HL-60 (cell line): ENCODE measurements around the gene RNU4-1.

Experiments used
- DNase-seq, 2 experiments: peaks; one replicate each; pipeline ENCODE4 v3.0.0-alpha.2; 2010 to 2020; ENCODE audit warnings: low read depth in 1 of 2, low spot score in 1 of 2
- H3K27ac ChIP-seq: fragments of 250-450 bp; sonication (Bioruptor Pico); replicated peaks from 2 replicates; pipeline ENCODE4 v1.5.1; 2020; ENCODE audit warnings: mild to moderate bottlenecking, moderate library complexity
- H3K27me3 ChIP-seq: fragments of 250-450 bp; sonication (Bioruptor Pico); 2 replicates; pipeline ENCODE4 v1.5.1; 2021; ENCODE audit warnings: mild to moderate bottlenecking, moderate library complexity; ENCODE audit not compliant: insufficient read depth, poor library complexity, severe bottlenecking
- H3K4me3 ChIP-seq: replicated peaks from 2 replicates; pipeline ENCODE4 v1.5.1; 2011; ENCODE audit warnings: mild to moderate bottlenecking, control low read depth, low read length; ENCODE audit not compliant: insufficient read depth
- GABPA ChIP-seq: IDR thresholded peaks from 2 replicates; pipeline ENCODE4 v1.6.1; 2012; ENCODE audit warnings: low read depth
- POLR2AphosphoS5 ChIP-seq: IDR thresholded peaks from 2 replicates; pipeline ENCODE4 v1.6.1; 2012; ENCODE audit warnings: low read depth
- SPI1 ChIP-seq: IDR thresholded peaks from 2 replicates; pipeline ENCODE4 v1.6.1; 2012; ENCODE audit warnings: low read depth, mild to moderate bottlenecking, borderline replicate concordance
- TF ChIP-seq, protein P1 (sequence below): IDR thresholded peaks from one replicate; pipeline ENCODE4 v1.5.1; 2011; ENCODE audit warnings: low read length, control low read depth, inconsistent platforms; ENCODE audit not compliant: insufficient read depth
- TF ChIP-seq, protein P2 (sequence below): IDR thresholded peaks from 2 replicates; pipeline ENCODE4 v1.6.1; 2012; ENCODE audit warnings: low read depth; ENCODE audit not compliant: insufficient replicate concordance

The RNU4-1 gene

DNA sequence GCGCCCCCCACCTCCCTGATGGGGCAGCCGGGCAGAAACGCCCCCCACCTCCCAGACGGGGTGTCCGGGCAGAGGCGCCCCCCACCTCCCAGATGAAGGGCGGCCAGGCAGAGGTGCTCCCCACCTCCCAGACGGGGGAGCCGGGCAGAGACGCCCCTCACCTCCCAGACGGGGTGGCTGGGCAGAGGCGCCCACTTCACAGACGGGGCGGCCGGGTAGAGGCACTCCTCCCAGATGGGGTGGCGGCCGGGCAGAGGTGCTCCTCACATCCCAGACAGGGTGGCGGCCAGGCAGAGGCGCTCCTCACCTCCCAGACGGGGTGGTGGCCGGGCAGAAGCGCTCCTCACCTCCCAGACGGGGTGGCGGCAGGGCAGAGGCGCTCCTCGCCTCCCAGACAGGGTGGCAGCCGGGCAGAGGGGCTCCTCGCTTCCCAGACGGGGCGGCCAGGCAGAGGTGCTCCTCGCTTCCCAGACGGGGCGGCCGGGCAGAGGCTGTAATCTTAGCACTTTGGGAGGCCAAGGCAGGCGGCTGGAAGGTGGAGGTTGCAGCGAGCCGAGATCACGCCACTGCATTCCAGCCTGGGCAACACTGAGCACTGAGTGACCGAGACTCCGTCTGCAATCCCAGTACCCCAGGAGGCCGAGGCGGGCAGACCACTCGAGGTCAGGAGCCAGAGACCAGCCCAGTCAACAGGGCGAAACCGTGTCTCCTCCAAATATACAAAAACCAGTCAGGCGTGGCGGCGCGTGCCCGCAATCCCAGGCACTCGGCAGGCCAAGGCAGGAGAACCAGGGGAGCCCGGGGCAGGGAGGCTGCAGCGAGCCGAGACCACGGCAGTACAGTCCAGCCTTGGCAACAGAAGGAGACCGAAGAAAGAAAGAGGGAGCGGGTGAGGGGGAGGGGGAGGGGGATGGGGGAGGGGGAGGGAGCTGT is 14.6 kb downstream of the RNU4-1 start:
- Histone ChIP-seq H3K4me3 (no peak overlapping the region), H3K27me3 (no peaks in the 10 kb centered on the region), H3K27ac (no peak overlapping the region)
- no peak for TF ChIP-seq GABPA
- TF ChIP-seq, protein P1, sequence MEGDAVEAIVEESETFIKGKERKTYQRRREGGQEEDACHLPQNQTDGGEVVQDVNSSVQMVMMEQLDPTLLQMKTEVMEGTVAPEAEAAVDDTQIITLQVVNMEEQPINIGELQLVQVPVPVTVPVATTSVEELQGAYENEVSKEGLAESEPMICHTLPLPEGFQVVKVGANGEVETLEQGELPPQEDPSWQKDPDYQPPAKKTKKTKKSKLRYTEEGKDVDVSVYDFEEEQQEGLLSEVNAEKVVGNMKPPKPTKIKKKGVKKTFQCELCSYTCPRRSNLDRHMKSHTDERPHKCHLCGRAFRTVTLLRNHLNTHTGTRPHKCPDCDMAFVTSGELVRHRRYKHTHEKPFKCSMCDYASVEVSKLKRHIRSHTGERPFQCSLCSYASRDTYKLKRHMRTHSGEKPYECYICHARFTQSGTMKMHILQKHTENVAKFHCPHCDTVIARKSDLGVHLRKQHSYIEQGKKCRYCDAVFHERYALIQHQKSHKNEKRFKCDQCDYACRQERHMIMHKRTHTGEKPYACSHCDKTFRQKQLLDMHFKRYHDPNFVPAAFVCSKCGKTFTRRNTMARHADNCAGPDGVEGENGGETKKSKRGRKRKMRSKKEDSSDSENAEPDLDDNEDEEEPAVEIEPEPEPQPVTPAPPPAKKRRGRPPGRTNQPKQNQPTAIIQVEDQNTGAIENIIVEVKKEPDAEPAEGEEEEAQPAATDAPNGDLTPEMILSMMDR: no peak
- TF ChIP-seq SPI1: no peak
- TF ChIP-seq, protein P2, sequence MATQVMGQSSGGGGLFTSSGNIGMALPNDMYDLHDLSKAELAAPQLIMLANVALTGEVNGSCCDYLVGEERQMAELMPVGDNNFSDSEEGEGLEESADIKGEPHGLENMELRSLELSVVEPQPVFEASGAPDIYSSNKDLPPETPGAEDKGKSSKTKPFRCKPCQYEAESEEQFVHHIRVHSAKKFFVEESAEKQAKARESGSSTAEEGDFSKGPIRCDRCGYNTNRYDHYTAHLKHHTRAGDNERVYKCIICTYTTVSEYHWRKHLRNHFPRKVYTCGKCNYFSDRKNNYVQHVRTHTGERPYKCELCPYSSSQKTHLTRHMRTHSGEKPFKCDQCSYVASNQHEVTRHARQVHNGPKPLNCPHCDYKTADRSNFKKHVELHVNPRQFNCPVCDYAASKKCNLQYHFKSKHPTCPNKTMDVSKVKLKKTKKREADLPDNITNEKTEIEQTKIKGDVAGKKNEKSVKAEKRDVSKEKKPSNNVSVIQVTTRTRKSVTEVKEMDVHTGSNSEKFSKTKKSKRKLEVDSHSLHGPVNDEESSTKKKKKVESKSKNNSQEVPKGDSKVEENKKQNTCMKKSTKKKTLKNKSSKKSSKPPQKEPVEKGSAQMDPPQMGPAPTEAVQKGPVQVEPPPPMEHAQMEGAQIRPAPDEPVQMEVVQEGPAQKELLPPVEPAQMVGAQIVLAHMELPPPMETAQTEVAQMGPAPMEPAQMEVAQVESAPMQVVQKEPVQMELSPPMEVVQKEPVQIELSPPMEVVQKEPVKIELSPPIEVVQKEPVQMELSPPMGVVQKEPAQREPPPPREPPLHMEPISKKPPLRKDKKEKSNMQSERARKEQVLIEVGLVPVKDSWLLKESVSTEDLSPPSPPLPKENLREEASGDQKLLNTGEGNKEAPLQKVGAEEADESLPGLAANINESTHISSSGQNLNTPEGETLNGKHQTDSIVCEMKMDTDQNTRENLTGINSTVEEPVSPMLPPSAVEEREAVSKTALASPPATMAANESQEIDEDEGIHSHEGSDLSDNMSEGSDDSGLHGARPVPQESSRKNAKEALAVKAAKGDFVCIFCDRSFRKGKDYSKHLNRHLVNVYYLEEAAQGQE: no peak
- TF ChIP-seq POLR2AphosphoS5: no peak
- no peak for DNase-seq

DNA sequence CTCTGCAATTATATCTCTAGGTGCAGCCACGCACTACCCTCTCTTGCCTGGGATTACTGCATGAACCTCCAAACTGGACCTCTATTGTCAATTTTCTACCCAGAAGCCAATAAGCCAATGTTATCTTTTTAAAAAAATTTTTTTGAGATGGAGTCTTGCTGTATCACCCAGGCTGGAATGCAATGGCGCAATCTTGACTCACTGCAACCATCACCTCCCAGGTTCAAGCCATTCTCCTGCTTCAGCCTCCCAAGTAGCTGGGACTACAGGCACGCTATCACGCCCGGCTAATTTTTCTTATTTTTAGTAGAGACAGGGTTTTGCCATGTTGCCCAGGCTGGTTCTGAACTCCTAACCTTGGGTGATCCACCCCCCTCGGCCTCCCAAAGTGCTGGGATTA is 16.3 kb downstream of the RNU4-1 start:
- TF ChIP-seq POLR2AphosphoS5 (no peak), GABPA (no peak), SPI1 (no peak)
- TF ChIP-seq, protein P2: no peak
- TF ChIP-seq, protein P1: no peak
- Histone ChIP-seq H3K27ac (no peak overlapping the region), H3K4me3 (no peak overlapping the region), H3K27me3 (no peaks in the 10 kb centered on the region)
- DNase-seq: no peak

DNA sequence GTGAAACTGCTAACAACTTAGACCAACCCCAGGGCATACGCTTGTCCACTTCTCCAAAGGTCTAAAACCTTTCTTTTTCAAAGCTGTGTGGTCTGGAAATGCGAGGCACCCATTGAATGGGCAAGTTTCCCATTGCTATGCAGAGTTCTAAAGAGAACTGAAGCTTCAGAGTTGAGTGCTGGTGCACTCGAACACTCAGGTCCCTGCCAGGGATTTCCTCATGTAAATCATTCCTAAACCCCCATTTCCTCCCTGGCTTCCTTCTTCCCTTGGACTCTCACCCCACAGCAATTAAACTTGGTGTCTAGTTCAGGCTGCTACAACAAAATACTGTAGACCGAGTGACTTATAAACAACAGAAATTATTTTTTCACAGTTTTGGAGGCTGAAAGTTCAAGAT is 25.3 kb downstream of the RNU4-1 start:
- Histone ChIP-seq H3K27ac (no peak overlapping the region), H3K4me3 (no peak overlapping the region), H3K27me3 (peaks cover 22% of the 10 kb centered on the region)
- no peak for DNase-seq
- TF ChIP-seq, protein P1: no peak
